Ammon's horn (tissue), 1 donor: Measurements from ENCODE around the gene UBA1.

Source experiments
- DNase-seq: peaks from one replicate; pipeline ENCODE4 v3.0.0-alpha.2; 2016; ENCODE audit warnings: low spot score

Gene UBA1

GRCh38 chrX:47169726-47170515 lies 23.7 kb upstream of the UBA1 start:
- no peak for DNase-seq

DNA sequence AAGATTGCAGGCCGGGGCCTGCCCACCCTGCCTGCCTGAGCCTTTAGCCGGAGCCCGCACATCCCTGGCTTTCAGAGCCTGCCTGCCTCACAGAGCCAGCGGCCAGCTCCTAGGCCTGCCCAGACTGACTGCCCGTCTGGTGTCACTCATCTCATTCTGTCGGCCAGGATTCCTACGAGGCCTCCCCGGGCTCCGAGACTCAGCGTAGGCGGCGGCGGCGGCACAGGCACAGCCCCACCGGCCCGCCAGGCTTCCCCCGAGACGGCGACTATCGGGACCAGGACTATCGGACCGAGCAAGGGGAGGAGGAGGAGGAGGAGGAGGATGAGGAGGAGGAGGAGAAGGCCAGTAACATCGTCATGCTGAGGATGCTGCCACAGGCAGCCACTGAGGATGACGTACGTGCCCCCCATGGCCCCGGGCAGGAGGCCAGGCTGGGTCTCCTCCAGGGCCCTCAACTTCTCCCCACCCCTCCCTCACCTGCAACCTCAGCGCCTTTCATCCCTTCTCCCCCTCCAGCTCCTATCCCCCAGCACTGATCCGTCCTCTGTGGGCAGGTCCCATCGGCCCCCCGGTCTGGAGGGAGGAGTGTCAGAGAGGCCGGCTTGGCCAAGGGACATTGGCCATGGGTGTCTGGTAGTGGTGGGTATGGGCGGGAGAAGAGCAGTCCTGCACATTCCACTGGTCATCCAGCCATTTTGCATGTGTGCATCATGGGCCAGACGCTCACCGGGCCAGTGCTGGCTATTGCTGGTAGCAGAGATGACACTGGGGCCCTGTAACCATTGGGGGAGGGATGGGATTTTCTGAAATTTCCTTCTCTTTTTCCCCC lies 22.6 kb upstream of the UBA1 start:
- DNase-seq, result no peak

DNA sequence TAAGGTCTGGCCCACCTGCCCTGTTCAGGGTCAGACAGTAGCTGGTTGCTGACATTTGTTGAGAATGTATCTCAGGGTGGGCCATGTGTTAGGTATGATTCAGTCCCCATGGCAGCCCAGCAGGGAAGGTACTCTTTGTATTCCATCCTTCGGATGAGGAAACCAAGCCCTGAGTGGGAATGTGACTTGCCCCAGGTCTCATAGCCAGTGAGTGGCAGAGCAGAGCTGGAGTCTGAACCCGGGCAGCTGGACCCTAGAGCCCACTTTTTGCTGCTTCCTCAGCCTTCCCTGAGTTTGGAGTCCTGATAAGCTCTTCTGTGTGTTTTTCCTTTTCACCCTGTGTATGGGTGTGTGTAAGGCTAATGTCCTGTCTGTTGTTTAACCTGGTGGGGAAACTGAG lies 21.6 kb upstream of the UBA1 start:
- no peak for DNase-seq

DNA sequence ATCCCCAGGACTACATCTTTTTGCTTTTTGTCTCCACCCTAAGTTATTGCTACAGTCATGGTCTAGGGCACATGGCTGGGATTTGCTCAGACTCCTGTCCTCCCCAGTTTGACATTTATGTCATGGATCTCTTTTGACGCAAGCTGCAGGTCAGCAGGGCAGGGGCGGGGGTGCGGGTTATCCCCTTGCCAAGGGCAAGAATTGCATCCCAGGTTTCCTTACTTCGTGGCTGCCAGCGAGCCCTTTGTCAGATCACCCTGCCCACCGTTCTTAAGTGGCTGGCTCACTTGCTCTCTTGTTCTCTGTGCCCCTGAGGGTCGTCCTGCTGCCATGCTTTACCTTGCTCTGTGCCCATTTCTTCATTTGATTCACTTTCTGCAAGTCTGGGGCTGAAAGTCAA lies 21.1 kb upstream of the UBA1 start:
- no peak for DNase-seq

DNA sequence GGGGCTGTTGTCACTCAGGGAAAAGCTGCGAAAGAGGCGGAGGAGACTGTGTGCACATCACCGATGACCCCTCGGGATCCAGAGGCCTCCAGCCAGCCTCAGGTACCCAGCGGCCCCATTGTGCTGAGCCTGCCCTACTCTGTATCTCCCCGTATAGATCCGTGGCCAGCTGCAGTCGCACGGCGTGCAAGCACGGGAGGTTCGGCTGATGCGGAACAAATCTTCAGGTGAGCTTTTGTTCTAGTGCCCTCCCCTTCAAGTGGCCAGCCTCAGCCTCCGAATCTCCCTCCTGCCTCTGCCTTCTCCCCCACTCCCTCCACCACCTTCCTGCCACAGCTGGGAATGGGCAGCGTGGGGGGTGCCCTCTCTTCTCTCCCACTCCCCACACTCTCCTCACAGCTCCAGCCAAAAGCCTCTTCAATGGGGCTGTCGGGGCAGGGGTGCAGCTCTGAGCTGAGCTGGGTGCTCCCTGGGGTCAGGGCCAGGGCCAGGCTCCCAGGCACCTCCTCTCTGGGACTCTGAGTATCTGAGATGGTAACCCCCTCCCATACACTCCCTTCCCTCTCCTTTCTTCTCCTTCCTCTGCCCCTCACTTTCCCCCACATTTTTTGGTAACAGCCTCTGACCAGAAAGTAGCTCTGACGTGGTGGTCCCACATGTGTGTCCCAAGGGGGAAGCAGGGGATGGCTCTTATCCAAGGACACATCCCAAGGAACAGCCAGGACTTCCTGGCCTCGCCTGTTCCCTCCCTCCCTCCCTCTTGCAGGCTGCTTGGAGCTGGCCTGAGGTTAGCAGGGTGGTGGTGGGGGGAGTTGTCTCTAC lies 20.4 kb upstream of the UBA1 start:
- DNase-seq, result no peak

DNA sequence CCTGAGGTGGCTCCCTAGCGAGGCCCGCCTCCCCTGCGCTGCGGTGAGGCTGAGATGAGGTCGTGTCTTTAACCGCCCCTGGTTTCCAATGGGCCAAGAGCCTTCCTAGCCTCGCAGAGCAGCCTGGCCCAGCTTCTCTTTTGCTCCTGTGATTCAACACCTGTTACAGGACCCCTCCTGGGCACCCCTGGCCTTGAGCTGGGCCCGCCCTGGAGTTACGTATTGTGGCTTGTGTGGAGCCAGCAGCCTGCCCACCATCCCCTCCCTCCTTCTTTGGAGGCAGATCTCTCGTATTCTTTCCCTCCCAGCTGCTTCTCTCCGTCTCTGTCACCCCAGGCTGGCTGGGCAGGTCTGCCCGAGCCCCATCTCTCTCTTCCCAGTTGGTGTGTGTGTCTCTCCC lies 19.3 kb upstream of the UBA1 start:
- DNase-seq, result no peak

GRCh38 chrX:47174846-47175587 lies 18.6 kb upstream of the UBA1 start:
- DNase-seq, result no peak

GRCh38 chrX:47175588-47175980 lies 18.0 kb upstream of the UBA1 start:
- no peak for DNase-seq

DNA sequence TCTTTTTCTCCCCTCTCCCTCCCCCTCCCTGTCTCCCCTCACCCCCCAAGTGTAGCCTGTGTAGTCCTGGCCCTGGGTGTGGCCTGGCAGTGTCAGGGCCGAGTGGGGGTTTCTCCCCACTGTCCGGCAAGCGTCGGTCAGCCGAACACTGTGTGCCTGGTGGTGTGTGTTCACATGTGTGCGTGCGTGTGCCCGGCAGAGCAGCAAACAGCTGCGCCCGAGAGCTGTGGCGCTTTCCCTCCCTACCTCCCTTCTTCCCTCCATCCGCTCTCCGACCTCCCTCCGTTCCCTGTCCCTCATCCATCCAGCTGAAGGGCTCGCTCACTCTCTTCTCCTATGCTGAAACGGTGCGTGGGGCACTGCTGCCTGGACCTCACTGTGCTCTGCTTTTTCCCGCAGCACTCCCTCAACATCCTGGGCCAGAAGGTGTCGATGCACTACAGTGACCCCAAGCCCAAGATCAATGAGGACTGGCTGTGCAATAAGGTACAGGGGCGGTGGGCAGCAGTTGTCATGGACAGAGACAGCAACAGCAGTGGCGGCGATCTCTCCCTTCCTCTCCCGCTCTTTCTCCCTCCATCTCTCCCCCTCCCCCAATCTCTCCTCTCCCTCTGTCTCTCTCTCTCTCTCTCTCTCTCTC lies 17.4 kb upstream of the UBA1 start:
- no peak for DNase-seq

DNA sequence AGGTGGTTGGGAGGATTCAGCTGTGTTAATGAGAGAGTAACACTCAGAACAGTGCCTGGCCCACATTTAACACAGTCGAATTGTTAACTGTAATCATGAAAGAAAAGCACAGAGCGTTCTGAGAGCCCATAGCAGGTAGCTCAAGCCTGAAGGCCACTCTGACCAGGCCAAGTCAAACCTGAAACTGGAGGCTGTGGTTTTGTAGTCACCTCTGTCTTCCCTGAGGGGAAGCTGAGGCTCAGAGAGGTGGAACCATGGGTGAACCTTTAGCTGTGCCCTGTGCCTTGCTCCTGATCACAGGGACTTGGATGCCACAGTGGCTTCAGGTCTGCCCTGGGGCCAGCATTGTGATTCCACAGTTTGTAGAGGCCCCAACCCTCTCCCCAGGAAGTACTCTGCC lies 16.6 kb upstream of the UBA1 start:
- DNase-seq, result no peak

- DNase-seq, result no peak
Observed at GRCh38 chrX:47178337-47178736, 15.3 kb upstream of the UBA1 start.

DNA sequence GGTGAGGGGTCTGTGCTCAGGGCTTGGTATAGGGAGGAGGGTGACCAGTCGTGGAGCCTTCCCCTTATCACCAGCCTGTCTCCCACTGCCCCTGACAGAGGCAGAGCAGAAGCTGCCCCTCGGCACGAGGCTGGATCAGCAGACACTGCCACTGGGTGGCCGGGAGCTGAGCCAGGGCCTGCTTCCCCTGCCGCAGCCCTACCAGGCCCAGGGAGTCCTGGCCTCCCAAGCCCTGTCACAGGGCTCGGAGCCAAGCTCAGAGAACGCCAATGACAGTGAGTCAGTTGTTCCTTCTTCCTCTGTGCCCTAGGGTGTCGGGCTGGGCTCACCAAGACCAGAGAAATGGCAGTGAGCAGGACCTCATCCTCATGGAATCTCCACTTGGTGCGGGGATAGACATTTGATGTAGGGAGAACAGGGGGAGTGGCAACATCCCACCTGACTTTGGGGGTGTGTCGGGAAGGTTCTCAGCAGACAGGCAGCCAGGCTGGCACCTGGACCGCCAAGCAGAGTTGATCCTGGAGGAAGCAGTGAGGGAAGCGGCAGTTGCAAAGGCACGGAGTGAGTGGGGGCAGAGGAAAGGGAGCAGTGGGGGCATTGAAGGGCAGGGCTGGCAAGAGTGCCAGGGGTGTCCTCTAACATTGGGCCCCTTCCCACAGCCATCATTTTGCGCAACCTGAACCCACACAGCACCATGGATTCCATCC lies 14.3 kb upstream of the UBA1 start:
- peak; percentile 68 for DNase-seq

- no peak for DNase-seq
Observed at GRCh38 chrX:47179928-47180255, 13.7 kb upstream of the UBA1 start.

DNA sequence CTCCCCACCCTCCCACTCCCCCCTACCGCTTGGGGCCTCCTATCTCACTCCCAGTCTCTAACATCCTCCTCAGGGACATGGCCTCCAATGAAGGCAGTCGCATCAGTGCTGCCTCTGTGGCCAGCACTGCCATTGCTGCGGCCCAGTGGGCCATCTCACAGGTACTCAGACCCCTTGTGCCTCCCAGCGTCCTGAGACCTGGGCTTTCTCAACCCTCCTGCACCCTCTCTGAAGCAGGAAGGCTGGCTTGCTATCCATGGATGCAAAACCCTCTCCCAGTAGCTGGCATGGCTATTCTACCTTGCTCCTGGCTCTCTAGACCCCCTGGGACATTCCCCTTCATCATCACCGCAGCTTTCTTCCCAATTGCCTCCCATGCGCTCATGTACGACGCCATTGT lies 13.3 kb upstream of the UBA1 start:
- DNase-seq, result no peak

DNA sequence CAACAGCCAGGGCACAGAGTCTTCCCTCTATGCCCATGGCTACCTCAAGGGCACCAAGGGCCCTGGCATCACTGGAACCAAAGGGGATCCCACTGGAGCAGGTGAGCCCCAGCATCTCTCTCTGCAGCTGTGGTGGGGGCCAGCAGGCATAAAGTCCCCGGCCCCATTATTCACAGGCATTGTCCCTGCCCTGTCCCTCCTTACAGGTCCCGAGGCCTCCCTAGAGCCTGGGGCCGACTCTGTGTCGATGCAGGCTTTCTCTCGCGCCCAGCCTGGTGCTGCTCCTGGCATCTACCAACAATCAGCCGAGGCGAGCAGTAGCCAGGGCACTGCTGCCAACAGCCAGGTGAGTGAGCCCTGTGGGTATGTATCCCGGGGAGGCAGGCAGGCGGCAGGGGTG lies 12.3 kb upstream of the UBA1 start:
- no peak for DNase-seq

DNA sequence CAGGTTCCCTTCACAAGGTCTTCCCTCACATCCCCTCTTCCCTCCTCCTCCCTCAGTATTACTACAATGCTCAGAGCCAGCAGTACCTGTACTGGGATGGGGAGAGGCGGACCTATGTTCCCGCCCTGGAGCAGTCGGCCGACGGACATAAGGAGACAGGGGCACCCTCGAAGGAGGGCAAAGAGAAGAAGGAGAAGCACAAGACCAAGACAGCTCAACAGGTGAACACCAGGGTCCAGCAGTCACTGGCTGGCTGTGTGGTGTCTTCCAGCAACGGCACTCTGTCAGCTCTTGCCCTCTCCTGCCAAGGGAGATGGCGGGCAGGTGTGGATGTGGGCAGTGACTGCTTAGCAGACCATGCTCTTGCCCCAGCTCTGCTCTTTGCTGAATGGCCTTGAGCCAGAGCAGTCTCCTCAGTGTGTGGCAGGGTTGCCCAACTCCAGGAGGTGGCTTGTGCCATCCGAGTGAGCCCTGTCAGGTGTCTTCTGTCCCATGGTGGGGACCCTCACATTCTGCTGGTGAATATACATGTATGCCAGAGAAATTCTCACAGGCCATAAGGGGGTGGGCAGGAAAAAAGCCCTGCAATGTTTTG lies 11.4 kb upstream of the UBA1 start:
- DNase-seq, result no peak

DNA sequence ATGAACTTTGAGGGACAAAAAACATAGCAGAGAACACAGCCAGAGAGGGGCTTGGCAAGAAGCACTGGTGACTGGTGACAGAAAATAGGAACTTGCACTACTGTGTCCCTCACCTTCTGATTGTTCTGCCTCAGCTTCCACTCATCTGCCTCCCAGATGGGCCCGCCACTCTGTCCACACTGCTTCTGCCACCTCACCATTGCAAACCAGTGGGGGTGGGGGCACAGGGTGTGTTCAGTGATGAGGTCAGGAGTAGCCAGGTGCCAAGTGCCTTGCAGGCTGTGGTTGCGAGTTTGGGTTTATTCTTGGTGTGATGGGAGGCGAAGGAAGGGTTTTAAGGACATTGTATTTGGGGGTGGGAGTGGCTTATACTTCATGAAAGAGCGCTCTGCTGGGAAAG lies 9.1 kb upstream of the UBA1 start:
- DNase-seq, result no peak

DNA sequence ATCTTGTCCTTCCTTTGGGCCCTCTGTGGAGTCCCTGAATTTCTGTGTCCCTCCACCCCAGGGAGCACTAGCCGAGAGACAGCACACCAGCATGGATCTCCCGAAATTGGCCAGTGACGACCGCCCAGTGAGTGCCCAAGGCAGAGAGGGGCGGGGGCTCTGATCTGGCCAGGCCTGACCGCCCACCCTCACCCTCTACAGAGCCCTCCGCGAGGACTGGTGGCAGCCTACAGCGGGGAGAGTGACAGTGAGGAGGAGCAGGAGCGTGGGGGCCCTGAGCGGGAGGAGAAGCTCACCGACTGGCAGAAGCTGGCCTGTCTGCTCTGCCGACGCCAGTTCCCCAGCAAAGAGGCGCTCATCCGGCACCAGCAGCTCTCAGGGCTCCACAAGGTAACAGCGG lies 8.4 kb upstream of the UBA1 start:
- DNase-seq, result no peak

DNA sequence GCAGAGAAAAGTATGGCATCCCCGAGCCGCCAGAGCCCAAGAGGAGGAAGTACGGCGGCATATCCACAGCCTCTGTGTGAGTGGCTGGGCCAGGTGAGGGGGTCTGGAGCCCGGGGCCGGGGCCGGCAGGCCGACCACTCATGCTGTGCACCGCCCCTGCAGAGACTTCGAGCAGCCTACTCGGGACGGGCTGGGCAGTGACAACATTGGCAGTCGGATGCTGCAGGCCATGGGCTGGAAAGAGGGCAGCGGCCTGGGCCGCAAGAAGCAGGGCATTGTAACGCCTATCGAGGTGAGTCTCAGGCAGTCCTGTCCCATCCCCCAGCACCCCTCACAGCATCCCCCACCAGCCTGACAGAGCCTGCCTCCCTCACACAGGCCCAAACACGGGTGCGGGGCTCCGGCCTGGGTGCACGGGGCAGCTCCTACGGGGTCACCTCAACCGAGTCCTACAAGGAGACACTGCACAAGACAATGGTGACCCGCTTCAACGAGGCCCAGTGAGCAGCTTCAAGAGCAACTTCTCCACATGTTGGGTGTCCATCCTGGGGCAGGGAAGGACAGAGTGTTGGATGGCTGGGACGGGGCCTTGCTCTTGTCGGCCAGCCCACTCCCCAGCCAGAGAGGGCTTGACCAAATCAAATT lies 7.4 kb upstream of the UBA1 start:
- DNase-seq, result no peak

GRCh38 chrX:47187106-47187677 lies 6.4 kb upstream of the UBA1 start:
- DNase-seq, result no peak
